AG08396 (cell line): ENCODE data around the gene ABCA2.
A peak's percentile ranks its signal among the peaks of the same experiment; 100 is the strongest.
"Not testable (repeated sequence)": the region's sequence is repeated elsewhere in the genome, so short reads cannot be mapped to it uniquely, and the experiment has no call there.

Experiments used
- DNase-seq: peaks from one replicate; pipeline ENCODE4 v3.0.0; 2012; ENCODE audit warnings: low spot score, mixed read lengths

The ABCA2 gene

GRCh38 chr9:137046088-137046787 lies 18.2 kb upstream of the ABCA2 start, which contains the start of gene NPDC1:
TSS of gene NPDC1 (minus strand) at chr9:137046177. CDS start at chr9:137045989, 188 bp downstream.
- peak; percentile 94 for DNase-seq

GRCh38 chr9:137045294-137046087 lies 17.5 kb upstream of the ABCA2 start:
- peak; percentile 75 for DNase-seq

- no peak for DNase-seq
Measured at GRCh38 chr9:137044502-137045177, 16.6 kb upstream of the ABCA2 start.

GRCh38 chr9:137044037-137044436 lies 16.0 kb upstream of the ABCA2 start:
- DNase-seq = no peak

- no peak for DNase-seq
Measured at GRCh38 chr9:137042751-137043727, 15.0 kb upstream of the ABCA2 start.

GRCh38 chr9:137041124-137041523 lies 13.1 kb upstream of the ABCA2 start:
- DNase-seq = no peak

GRCh38 chr9:137040568-137040967 lies 12.5 kb upstream of the ABCA2 start:
- DNase-seq = no peak

GRCh38 chr9:137039611-137040366 lies 11.8 kb upstream of the ABCA2 start:
- DNase-seq = no peak

- DNase-seq = no peak
Measured at GRCh38 chr9:137038916-137039315, 10.9 kb upstream of the ABCA2 start.

GRCh38 chr9:137037483-137037882 lies 9.4 kb upstream of the ABCA2 start:
- no peak for DNase-seq

- no peak for DNase-seq
Measured at GRCh38 chr9:137037035-137037434, 9.0 kb upstream of the ABCA2 start.

GRCh38 chr9:137035937-137036336 lies 7.9 kb upstream of the ABCA2 start:
- no peak for DNase-seq

GRCh38 chr9:137035507-137035834 lies 7.4 kb upstream of the ABCA2 start:
- no peak for DNase-seq

GRCh38 chr9:137034709-137035506 lies 6.9 kb upstream of the ABCA2 start:
- peak; percentile 92 for DNase-seq

GRCh38 chr9:137034039-137034708 lies 6.1 kb upstream of the ABCA2 start:
- DNase-seq = no peak

GRCh38 chr9:137033481-137033880 lies 5.4 kb upstream of the ABCA2 start:
- not testable (repeated sequence) for DNase-seq

GRCh38 chr9:137032858-137033257 lies 4.8 kb upstream of the ABCA2 start:
- no peak for DNase-seq

GRCh38 chr9:137031904-137032640 lies 4.0 kb upstream of the ABCA2 start, which contains the start of gene FUT7:
TSS of gene FUT7 (minus strand) at chr9:137032088. CDS start at chr9:137031991, 97 bp downstream.
- DNase-seq = no peak
